NCI-H2196 (cell line): Measurements from ENCODE around the gene PIGX.

ENCODE experiments used
- DNase-seq: peaks from one replicate; lab custom pipeline; 2025; ENCODE audit not compliant: unreplicated experiment; lab: John Stamatoyannopoulos, UW

Gene PIGX

DNA sequence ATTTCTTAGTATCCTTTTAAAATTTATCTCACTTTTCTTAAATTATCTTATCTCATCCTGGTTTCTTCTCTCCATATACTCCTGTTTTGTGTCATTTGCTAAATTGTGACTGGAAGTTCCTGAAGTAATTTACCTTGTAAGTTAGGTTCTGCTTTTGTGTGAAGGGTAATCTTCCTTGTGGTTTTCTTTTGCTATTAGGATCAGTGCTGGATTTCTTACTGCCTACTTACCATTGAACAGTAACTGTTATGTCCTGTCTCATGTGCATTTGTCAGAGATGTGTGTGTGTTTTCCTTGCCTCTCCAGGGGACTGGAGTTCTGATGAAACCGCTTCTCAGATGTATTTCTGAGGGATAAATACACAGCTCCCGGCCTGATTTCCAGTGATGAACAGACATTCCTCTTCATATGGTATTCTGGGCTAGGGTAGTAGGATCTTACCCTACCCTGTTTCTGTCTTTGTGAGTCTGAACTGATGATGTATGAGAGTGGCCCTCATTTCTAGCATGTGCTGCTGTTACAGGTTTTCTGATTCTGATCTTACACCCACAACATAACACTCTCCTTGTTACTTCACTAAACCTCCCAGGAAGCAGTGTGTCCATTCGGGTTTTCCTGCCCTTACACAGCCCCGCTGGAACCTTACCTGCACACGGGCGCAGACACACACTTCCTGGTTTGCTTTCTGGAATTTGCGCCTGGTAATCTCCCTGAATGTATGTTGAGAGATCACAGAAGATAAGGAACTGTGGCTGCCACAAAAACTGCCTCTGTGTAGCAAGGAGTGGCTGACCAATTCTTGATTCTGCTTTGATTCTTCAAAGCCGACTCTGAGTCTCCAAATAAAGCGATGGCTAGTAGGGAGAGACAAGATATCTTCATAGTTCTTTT lies 42.2 kb downstream of the PIGX start:
- no peak for DNase-seq

DNA sequence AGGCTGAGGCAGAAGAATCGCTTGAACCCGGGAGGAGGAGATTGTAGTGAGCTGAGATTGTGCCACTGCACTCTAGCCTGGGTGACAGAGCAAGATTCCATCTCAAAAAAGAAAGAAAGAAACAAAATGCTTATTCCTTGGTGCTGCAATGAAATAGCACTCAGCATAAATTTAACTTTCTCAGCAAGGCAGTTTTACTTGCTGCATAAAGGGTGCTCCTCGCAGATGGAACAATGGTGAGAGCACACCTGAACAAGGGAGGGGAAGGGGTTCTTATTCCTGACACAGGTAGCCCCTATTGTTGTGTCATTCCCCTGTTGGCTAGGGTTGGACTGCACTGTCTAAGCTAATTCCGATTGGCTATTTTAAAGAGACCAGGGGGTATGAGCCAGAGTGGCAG lies 44.6 kb downstream of the PIGX start:
- DNase-seq, result no peak

DNA sequence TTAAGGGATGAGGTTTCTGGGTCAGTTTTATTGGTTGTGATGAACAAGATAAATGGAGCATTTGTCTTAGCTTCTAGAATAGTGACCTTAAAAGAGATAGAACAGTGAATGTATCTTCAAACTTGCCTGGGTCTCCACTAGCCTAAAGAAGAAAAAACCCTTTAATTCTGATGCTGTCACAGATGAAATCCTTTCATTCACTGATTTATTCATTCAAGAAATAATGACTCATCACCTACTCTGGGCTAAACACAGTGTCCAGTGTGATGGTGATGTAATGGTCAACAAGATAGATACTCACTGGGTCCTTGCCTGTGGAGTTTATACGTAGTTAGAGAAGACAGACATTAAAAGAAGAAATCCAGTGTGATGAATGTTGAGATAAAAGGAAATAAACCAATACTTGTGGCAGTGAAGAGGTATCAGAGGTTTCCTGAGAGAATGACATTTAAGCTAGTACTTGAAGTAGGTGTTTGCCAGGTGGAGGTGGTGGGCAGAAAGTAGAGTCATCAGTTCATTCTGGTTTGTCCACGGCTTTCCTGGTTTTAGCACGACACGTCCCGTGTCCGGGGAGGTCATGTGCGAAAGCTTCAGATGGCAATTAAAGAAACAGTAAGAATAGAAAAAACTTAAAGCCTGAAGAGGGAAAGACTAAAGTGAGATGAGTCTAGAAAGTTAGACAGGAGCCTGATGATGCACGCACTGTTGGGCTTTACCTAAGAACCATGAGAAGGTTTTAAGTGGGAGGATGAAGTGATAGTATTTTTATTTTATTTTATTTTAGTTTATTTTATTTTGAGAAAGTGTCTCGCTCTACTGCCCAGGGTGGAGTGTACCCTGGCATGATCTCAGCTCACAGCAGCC lies 45.9 kb downstream of the PIGX start:
- DNase-seq, result no peak

DNA sequence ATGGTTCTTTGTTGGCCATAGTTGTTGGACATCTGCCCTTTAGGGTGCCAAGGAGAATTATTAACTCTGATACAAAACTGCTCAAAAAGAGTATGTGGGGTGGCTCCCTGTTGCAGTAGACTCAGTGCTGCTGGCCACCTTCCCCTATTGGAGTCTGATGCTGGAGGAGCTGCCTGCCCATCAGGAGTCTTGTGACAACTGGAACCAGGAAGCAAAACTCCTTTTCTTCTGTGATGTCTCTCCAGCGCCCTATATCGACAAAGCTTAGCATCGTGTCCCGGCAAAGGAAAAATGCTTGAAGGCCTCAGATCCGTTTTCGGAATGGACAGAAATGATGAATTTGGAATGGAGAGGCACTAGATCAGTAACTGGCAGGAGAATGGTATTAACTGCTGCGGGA lies 51.0 kb downstream of the PIGX start:
- DNase-seq, result no peak

DNA sequence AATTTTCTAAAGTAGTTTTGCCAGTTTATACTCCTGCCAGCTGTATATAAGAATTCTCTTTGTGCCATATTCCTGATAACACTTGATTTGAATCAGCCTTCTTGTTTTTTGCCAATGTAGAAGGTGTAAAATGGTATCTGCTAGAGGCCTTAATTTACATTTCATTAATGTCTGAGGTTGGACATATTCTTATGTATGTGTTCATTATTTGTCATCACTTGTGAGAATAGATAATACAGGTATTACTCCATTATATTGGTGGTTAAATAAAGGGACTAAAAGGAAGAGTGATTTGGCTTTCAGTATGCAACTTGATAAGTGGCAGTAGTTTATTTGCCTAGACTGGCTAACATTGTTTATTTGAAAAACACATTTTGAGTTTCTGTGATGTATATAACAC lies 53.3 kb downstream of the PIGX start:
- DNase-seq, result no peak

DNA sequence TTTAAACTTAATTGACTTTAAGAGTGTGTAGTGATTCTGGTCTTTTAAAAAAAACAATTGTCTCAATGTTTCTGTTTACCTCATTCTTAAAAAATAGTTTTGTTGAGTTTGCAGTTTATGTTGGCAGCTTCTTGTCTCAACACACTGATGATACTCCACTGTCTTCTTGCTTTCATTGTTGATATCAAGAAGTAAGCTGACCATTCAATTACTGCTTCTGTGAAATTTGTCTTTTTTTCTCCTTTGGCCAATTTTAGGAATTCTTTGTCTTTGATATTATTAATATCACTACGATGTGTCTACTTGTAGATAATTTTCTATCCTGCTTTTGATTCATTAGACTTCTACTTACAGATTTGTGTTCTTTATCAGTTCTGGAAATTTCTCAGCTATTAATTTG lies 58.9 kb downstream of the PIGX start:
- DNase-seq, result no peak

DNA sequence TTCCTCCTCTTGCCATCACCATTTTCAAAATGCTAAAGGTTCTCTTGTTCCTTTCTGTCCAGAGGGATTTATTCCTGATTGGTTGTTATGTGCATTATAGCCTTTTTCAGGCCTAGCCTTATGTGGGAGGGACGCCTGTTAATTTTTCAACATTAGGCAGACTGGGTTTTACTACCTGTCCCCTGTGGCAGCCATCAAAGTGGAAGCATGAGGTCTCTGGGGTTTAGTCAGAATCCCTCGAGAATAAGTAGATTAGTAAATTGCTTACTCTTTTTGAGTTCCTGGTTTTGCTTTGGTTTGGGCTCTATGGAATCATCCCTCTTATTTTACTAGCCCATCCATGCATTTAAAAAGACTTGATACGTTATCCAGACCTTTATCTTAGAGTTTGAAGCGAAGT lies 59.9 kb downstream of the PIGX start:
- no peak for DNase-seq

DNA sequence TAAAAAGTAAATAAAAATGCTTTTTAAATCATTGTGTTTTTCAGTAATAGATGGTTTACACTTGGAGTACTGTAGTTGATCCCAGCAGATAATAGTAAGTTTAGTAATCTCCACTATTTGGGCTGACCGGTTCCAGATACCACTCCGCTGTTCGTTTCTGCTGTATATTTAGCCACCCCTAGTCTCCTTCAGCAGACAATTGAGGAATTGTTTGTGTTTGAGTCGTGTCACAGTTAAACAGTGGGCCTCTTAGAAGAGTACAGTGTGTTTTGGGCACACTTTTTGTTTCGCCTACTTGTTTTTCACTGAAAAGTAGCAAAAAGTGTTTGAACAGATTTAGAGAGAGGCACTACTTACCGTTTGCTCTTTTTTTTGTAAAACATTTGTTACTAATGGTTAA lies 60.7 kb downstream of the PIGX start:
- no peak for DNase-seq

DNA sequence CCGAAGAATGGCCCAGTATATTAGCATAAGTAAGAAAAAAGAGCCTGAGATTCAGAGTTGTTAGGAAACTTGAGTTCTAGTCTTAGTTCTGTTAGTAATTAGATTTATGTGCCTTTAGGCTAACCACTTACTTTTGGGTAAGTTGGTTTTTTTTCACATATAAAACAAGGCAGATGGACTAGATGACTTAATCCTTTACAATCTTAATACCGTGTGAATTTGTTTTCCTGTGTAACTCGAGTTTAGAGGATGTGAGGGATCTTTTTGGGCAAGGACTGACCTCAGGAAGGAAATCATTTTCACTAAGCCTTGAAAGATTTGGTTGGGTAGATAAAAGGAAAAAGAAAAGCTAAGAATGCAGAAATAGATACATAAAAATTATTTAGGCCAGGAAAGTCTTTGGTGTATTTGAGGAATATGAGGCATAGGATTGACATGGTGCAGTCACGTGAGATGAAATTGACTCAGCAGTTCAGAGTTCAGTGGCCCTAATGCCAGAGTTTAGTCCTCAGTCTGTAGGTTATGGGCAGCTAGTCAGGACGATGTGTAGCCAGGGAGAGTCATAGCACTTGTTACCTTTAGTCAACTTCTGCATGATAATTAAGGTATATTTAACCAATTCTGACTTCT lies 62.1 kb downstream of the PIGX start:
- no peak for DNase-seq

DNA sequence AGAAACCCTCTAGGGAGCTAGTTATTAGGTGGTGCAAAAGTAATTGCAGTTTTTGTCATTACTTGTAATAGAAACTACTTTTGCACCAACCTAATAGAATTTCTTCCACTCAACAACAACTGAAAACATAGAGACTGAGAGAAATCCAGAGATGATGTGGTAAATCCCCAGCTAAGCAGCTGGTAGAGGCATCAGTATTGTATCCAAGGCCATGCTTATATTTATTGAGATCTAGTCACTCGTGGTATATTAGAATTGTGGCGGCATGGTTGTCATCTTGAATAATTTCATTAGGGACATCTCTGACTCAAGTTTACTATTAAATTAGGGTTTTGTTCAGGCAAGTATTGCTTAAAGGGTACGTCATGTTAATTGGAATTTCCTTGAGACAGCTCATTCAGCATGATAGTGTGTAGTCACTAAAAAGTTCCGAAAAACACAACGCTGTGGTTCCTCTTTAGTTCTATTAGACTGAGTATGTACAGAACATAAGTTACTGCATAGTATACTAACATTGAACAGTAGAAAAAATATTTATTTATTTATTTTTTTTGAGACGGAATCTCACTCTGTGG lies 62.8 kb downstream of the PIGX start:
- no peak for DNase-seq

DNA sequence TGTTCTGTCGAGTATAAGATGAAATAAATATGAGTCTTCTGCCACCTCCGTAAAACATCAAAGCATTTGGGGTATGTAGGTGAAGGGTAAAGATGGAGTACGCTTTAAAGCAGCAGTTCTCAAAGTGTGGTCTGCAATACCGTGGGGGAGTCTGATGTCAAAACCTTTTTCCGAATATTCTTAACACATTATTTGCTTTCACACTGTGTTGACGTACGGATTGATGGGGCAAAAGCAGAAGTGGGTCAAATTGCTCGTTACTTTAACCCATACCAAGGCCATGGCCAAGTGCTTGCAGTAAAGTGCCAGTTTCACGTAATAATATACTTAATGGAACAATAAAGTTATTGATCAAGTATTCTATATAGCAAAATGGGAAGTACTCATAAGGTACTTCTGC lies 63.8 kb downstream of the PIGX start:
- no peak for DNase-seq

DNA sequence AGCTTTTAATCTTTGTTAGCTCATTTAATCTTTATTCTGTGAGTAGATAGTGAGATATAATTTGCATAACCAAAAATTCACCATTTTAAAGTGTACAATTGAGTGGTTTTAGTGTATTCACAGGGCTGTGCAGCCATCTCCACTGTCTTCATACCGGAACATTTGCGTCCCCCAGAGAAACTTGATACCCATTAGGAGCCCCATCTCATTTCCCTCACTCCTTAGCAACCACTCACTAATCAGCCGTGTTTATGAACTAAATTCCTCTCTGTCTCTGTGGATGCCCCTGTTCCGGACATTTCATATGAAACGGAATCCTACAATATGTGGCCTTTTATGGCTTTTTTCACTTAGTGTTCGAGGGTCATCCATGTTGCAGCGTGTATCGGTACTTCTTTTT lies 65.7 kb downstream of the PIGX start:
- no peak for DNase-seq

DNA sequence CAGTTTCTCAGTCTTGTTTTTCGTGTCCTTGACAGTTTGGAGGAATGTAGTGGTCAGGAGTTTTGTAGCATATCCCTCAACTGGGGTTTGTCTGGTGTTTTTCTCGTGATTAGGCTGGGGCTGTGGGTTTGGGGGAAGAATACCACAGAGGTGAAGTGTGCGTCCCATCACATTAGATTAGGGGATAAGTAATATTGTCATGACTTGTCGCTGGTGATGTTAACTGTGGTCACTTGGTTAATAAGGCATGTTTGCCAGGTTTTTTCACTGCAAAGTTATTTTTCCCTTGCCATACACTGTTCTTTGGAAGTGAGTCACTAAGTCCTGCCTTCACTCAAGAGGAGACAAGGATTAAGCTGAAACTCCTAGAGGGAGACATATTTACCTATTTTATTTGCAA lies 66.6 kb downstream of the PIGX start:
- no peak for DNase-seq

DNA sequence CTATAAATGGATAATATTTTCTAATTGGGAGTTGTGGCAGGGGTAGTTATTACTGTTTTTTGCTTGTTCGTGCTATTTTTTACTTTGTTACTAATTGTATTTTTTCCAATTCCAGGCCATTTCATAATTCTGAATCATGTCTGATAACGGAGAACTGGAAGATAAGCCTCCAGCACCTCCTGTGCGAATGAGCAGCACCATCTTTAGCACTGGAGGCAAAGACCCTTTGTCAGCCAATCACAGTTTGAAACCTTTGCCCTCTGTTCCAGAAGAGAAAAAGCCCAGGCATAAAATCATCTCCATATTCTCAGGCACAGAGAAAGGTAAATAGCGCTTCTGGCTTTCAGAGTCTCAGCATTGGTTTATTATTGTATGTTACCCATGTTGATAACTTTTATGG lies 70.3 kb downstream of the PIGX start:
- no peak for DNase-seq
